Measurements from ENCODE around the gene COLEC12. TPM values are rescaled to one million over a fixed set of nuclear protein-coding genes. Genes with fewer than 3 reads are reported as not detected.

Gene COLEC12
- total RNA-seq, 1 experiment from 2014 or later = not detected

- intact Hi-C loops (cut with micrococcal nuclease; ENCODE audit: unreplicated experiment) = no loop called here
- Histone ChIP-seq H3K9me2 (ENCODE audit: insufficient read depth) (no peaks in the 10 kb centered on the region), H3F3A (ENCODE audit: insufficient read depth, low read depth) (no peaks in the 10 kb centered on the region), H3K4me1 (replicated peaks; ENCODE audit: insufficient read depth) (no peaks in the 10 kb centered on the region), H2AFZ (no peak overlapping the region), H3K79me2 (ENCODE audit: low read depth) (no peaks in the 10 kb centered on the region), H3K4me3 (no peak overlapping the region), H3K27me3 (ENCODE audit: insufficient read depth, low read depth) (peaks cover 92% of the 10 kb centered on the region), H3K27ac (no peak overlapping the region), H4K20me1 (ENCODE audit: insufficient read depth) (no peaks in the 10 kb centered on the region), H3K36me3 (ENCODE audit: low read depth) (no peaks in the 10 kb centered on the region), H3K4me2 (no peak overlapping the region), H3K9me3 (ENCODE audit: insufficient read depth, low read depth) (no peaks in the 10 kb centered on the region)
- ChIA-PET CTCF (no interaction called here), POLR2A (ENCODE audit: unreplicated experiment) (no interaction called here)
- no TSS peak for BruUV-seq (replicated peaks)
- TF ChIP-seq, protein P1, sequence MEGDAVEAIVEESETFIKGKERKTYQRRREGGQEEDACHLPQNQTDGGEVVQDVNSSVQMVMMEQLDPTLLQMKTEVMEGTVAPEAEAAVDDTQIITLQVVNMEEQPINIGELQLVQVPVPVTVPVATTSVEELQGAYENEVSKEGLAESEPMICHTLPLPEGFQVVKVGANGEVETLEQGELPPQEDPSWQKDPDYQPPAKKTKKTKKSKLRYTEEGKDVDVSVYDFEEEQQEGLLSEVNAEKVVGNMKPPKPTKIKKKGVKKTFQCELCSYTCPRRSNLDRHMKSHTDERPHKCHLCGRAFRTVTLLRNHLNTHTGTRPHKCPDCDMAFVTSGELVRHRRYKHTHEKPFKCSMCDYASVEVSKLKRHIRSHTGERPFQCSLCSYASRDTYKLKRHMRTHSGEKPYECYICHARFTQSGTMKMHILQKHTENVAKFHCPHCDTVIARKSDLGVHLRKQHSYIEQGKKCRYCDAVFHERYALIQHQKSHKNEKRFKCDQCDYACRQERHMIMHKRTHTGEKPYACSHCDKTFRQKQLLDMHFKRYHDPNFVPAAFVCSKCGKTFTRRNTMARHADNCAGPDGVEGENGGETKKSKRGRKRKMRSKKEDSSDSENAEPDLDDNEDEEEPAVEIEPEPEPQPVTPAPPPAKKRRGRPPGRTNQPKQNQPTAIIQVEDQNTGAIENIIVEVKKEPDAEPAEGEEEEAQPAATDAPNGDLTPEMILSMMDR (conservative IDR thresholded peaks at IDR 0.05) = no peak
- TF ChIP-seq EZH2 (IDR thresholded peaks at IDR 0.05; ENCODE audit: low read depth) = no peak
- DNase-seq = no peak
Measured at GRCh38 chr18:295756-296490, 204.6 kb downstream of the COLEC12 start.

- H3K27me3 ChIP-seq (ENCODE audit: insufficient read depth, low read depth) = peaks cover 92% of the 10 kb centered on the region
- H2AFZ ChIP-seq = no peak overlapping the region
- POLR2A ChIA-PET (ENCODE audit: unreplicated experiment) = no interaction called here
- H3K4me3 ChIP-seq = no peak overlapping the region
- no peak for DNase-seq
- H3K79me2 ChIP-seq (ENCODE audit: low read depth) = no peaks in the 10 kb centered on the region
- no peak overlapping the region for H3K4me2 ChIP-seq
- H3K4me1 ChIP-seq (replicated peaks; ENCODE audit: insufficient read depth) = no peaks in the 10 kb centered on the region
- H3F3A ChIP-seq (ENCODE audit: insufficient read depth, low read depth) = no peaks in the 10 kb centered on the region
- intact Hi-C loops (cut with micrococcal nuclease; ENCODE audit: unreplicated experiment) = no loop called here
- no peaks in the 10 kb centered on the region for H4K20me1 ChIP-seq (ENCODE audit: insufficient read depth)
- no peaks in the 10 kb centered on the region for H3K9me2 ChIP-seq (ENCODE audit: insufficient read depth)
- CTCF ChIA-PET = no interaction called here
- H3K36me3 ChIP-seq (ENCODE audit: low read depth) = no peaks in the 10 kb centered on the region
- BruUV-seq (replicated peaks) = no TSS peak
- TF ChIP-seq, protein P1 (conservative IDR thresholded peaks at IDR 0.05) = no peak
- TF ChIP-seq EZH2 (IDR thresholded peaks at IDR 0.05; ENCODE audit: low read depth) = no peak
- H3K9me3 ChIP-seq (ENCODE audit: insufficient read depth, low read depth) = 0 out of 2 replicates have a peak, but pooled peaks cover 3% of the 10 kb centered on the region
- no peak overlapping the region for H3K27ac ChIP-seq
Measured at GRCh38 chr18:294566-294965, 205.9 kb downstream of the COLEC12 start.

GRCh38 chr18:293536-293935 lies 207.0 kb downstream of the COLEC12 start:
- Histone ChIP-seq H3K9me2 (ENCODE audit: insufficient read depth) (no peaks in the 10 kb centered on the region), H3K27me3 (ENCODE audit: insufficient read depth, low read depth) (peaks cover 93% of the 10 kb centered on the region)
- no TSS peak for BruUV-seq (replicated peaks)

More at GRCh38 chr18:293536-293935, 207.0 kb downstream of the COLEC12 start:
- no peaks in the 10 kb centered on the region for H4K20me1 ChIP-seq (ENCODE audit: insufficient read depth)
- no peaks in the 10 kb centered on the region for H3K36me3 ChIP-seq (ENCODE audit: low read depth)
- H2AFZ ChIP-seq = no peak overlapping the region
- intact Hi-C loops (cut with micrococcal nuclease; ENCODE audit: unreplicated experiment) = no loop called here
- no peaks in the 10 kb centered on the region for H3K4me1 ChIP-seq (replicated peaks; ENCODE audit: insufficient read depth)
- no peak for DNase-seq
- H3K4me2 ChIP-seq = no peak overlapping the region
- ChIA-PET POLR2A (ENCODE audit: unreplicated experiment) (no interaction called here), CTCF (no interaction called here)
- no peak overlapping the region for H3K27ac ChIP-seq
- TF ChIP-seq, protein P1 (conservative IDR thresholded peaks at IDR 0.05) = no peak
- no peak for TF ChIP-seq EZH2 (IDR thresholded peaks at IDR 0.05; ENCODE audit: low read depth)
- H3F3A ChIP-seq (ENCODE audit: insufficient read depth, low read depth) = no peaks in the 10 kb centered on the region
- H3K9me3 ChIP-seq (ENCODE audit: insufficient read depth, low read depth) = 0 out of 2 replicates have a peak, but pooled peaks cover 3% of the 10 kb centered on the region
- H3K4me3 ChIP-seq = no peak overlapping the region
- H3K79me2 ChIP-seq (ENCODE audit: low read depth) = no peaks in the 10 kb centered on the region
